Liver (tissue), 9 donors: ENCODE data around the gene NDUFAF8. TPM values are rescaled to one million over a fixed set of nuclear protein-coding genes. Genes with fewer than 3 reads are reported as not detected.

Source experiments
- DNase-seq: peaks from one replicate; pipeline ENCODE4 v3.0.0-alpha.2; 2017; ENCODE audit warnings: low spot score
- H3K27ac ChIP-seq, 2 donors: one replicate each; pipeline ENCODE4 v1.7.0; 2013; ENCODE audit warnings: inconsistent platforms in 2 of 2, low read length in 2 of 2, control low read depth in 1 of 2, low read depth in 1 of 2, mild to moderate bottlenecking in 1 of 2
- H3K27me3 ChIP-seq, 4 donors: one replicate each; pipeline versions ENCODE4 v1.6.1 to v1.7.0; 2013; ENCODE audit warnings: low read length in 3 of 4, inconsistent platforms in 1 of 4, mild to moderate bottlenecking in 1 of 4, moderate library complexity in 1 of 4; ENCODE audit not compliant: control insufficient read depth in 4 of 4, insufficient read depth in 4 of 4
- H3K36me3 ChIP-seq, 4 donors: one replicate each; pipeline versions ENCODE4 v1.6.1 to v1.7.0; 2013; ENCODE audit warnings: low read length in 3 of 4, mild to moderate bottlenecking in 3 of 4, low read depth in 1 of 4, moderate library complexity in 1 of 4; ENCODE audit not compliant: control insufficient read depth in 4 of 4, insufficient read depth in 3 of 4
- H3K4me1 ChIP-seq, 4 donors: one replicate each; pipeline versions ENCODE4 v1.6.1 to v1.7.0; 2013; ENCODE audit warnings: low read length in 3 of 4, mild to moderate bottlenecking in 3 of 4, moderate library complexity in 1 of 4; ENCODE audit not compliant: control insufficient read depth in 4 of 4, insufficient read depth in 4 of 4
- H3K4me3 ChIP-seq, 3 donors: one replicate each; pipeline versions ENCODE4 v1.6.1 to v1.7.0; 2013; ENCODE audit warnings: low read length in 3 of 3, control low read depth in 1 of 3, low read depth in 1 of 3, mild to moderate bottlenecking in 1 of 3
- H3K9ac ChIP-seq, 2 donors: one replicate each; pipeline ENCODE4 v1.7.0; 2013; ENCODE audit warnings: low read length in 2 of 2, mild to moderate bottlenecking in 2 of 2, moderate library complexity in 2 of 2, control low read depth in 1 of 2, low read depth in 1 of 2
- H3K9me3 ChIP-seq, 4 donors: one replicate each; pipeline versions ENCODE4 v1.6.1 to v1.7.0; 2013; ENCODE audit warnings: low read length in 3 of 4; ENCODE audit not compliant: control insufficient read depth in 4 of 4
- ATF3 ChIP-seq: IDR thresholded peaks from 2 replicates; pipeline ENCODE4 v1.6.1; 2016; ENCODE audit warnings: antibody characterized with exemption
- CTCF ChIP-seq: fragments of 150-350 bp; IDR thresholded peaks from 2 replicates; pipeline ENCODE4 v1.5.1; 2017; ENCODE audit warnings: improper control_type of control experiment, low read depth, low read length; ENCODE audit not compliant: missing input control
- FOXA2 ChIP-seq: IDR thresholded peaks from 2 replicates; pipeline ENCODE4 v1.6.1; 2016; ENCODE audit warnings: antibody characterized with exemption
- GABPA ChIP-seq, 2 donors: IDR thresholded peaks in 1 of 2; conservative IDR thresholded peaks in 1 of 2; 2 replicates each; pipeline ENCODE4 v1.6.1; 2016; ENCODE audit warnings: antibody characterized with exemption in 2 of 2, mild to moderate bottlenecking in 1 of 2, moderate library complexity in 1 of 2
- HNF4G ChIP-seq: IDR thresholded peaks from 2 replicates; pipeline ENCODE4 v1.6.1; 2016; ENCODE audit warnings: antibody characterized with exemption
- MAX ChIP-seq: IDR thresholded peaks from 2 replicates; pipeline ENCODE4 v1.6.1; 2016; ENCODE audit warnings: antibody characterized with exemption
- NR2F2 ChIP-seq: IDR thresholded peaks from 2 replicates; pipeline ENCODE4 v1.6.1; 2016; ENCODE audit warnings: antibody characterized with exemption
- RAD21 ChIP-seq, 2 donors: IDR thresholded peaks; 2 replicates each; pipeline ENCODE4 v1.6.1; 2016; ENCODE audit warnings: antibody characterized with exemption in 2 of 2, mild to moderate bottlenecking in 2 of 2
- REST ChIP-seq: IDR thresholded peaks from 2 replicates; pipeline ENCODE4 v1.6.1; 2016; ENCODE audit warnings: antibody characterized with exemption, mild to moderate bottlenecking
- SP1 ChIP-seq: IDR thresholded peaks from 2 replicates; pipeline ENCODE4 v1.6.1; 2018; ENCODE audit warnings: antibody characterized with exemption, mild to moderate bottlenecking
- YY1 ChIP-seq: IDR thresholded peaks from 2 replicates; pipeline ENCODE4 v1.6.1; 2016; ENCODE audit warnings: antibody characterized with exemption, mild to moderate bottlenecking
- WGBS: extraction: QIAGEN DNeasy Blood & Tissue Kit; methylation state at CpG from one replicate; pipeline ENCODE4 v1.1.7; 2013; 5-methylcytosine and 5-hydroxymethylcytosine counted together
- polyA plus RNA-seq, 2 donors: library from polyadenylated mRNA; stranded (reverse) in 1 of 2; unstranded in 1 of 2; fragments of 200-250 nt in 1 of 2; fragments of >200 nt in 1 of 2; fragmentation: Nextera tagmentation in 1 of 2; extraction: Ambion mirVana in 1 of 2; gene quantifications; one replicate each; pipeline versions ENCODE4 v1.2.1 to v1.2.3, GENCODE V29; 2013 to 2015
- total RNA-seq, 2 donors: library from RNA; depleted of rRNA; stranded (reverse); fragments of >200 nt; gene quantifications; one replicate each; pipeline ENCODE4 v1.2.3, GENCODE V29; 2014
- TF ChIP-seq, protein P1 (sequence below): IDR thresholded peaks from 2 replicates; pipeline ENCODE4 v1.6.1; 2016; ENCODE audit warnings: antibody characterized with exemption
- donor health status: healthy.
- donor health status: healthy.
- donor health status: healthy.
- donor health status: healthy.
- donor health status: healthy.

NDUFAF8 gene
- total and polyA plus RNA-seq, 4 donors, result 8.3 to 67.4 (median 15.5) TPM

GRCh38 chr17:81228834-81229665, 10.1 kb upstream of the NDUFAF8 start:
- H3K4me1 ChIP-seq, result peaks cover 0 to 7% (median 0%) of the 10 kb centered on the region in 4 donors
- H3K27me3 ChIP-seq, result no peaks in the 10 kb centered on the region
- H3K4me3 ChIP-seq, result no peak overlapping the region
- DNase-seq, result no peak
- H3K36me3 ChIP-seq, result peaks cover 5 to 33% (median 13%) of the 10 kb centered on the region in 4 donors
- WGBS, result 89% methylated on average over 32 of the region's 32 CpGs
- H3K9ac ChIP-seq, result no peak overlapping the region
- H3K9me3 ChIP-seq, result no peaks in the 10 kb centered on the region
- TF ChIP-seq NR2F2, result no peak
- TF ChIP-seq RAD21 (IDR thresholded peaks at IDR 0.05), result no peak
- peak overlapping the region in 1 of 2 donors; percentile 2 for H3K27ac ChIP-seq

DNA sequence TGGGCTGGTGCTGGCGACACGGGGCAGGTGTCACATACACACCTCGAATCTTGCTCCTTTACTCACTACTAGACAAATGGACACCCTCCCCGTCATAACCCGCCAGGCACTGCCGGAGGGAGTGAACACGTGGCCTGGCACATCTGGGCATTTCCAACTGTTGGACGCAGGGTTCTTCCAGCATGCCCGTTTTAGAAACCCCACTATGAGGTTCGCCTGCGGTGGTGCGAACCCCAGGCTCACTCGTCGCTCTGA, 9.5 kb upstream of the NDUFAF8 start:
- Histone ChIP-seq H3K9ac (no peak overlapping the region), H3K27ac (no peak overlapping the region), H3K27me3 (no peaks in the 10 kb centered on the region), H3K4me3 (no peak overlapping the region), H3K36me3 (peaks cover 5 to 33% (median 13%) of the 10 kb centered on the region in 4 donors), H3K4me1 (peaks cover 0 to 7% (median 0%) of the 10 kb centered on the region in 4 donors), H3K9me3 (no peaks in the 10 kb centered on the region)
- TF ChIP-seq NR2F2 (no peak), SP1 (no peak), ATF3 (no peak), REST (no peak), GABPA (IDR thresholded peaks at IDR 0.05 in 1 of 2, conservative IDR thresholded peaks at IDR 0.05 in 1 of 2) (no peak), RAD21 (IDR thresholded peaks at IDR 0.05) (no peak), CTCF (no peak), FOXA2 (no peak), HNF4G (no peak), YY1 (no peak), MAX (no peak)
- TF ChIP-seq, protein P1, sequence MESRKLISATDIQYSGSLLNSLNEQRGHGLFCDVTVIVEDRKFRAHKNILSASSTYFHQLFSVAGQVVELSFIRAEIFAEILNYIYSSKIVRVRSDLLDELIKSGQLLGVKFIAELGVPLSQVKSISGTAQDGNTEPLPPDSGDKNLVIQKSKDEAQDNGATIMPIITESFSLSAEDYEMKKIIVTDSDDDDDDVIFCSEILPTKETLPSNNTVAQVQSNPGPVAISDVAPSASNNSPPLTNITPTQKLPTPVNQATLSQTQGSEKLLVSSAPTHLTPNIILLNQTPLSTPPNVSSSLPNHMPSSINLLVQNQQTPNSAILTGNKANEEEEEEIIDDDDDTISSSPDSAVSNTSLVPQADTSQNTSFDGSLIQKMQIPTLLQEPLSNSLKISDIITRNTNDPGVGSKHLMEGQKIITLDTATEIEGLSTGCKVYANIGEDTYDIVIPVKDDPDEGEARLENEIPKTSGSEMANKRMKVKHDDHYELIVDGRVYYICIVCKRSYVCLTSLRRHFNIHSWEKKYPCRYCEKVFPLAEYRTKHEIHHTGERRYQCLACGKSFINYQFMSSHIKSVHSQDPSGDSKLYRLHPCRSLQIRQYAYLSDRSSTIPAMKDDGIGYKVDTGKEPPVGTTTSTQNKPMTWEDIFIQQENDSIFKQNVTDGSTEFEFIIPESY, result no peak
- 95% methylated on average over 14 of the region's 14 CpGs for WGBS
- no peak for DNase-seq
